Stimulated activated CD4-positive, alpha-beta T cell treated with anti-CD3 and anti-CD28 coated beads, Interleukin-2, amount 100 ng/mL, for 4 hours (primary cell): ENCODE results near the gene MTMR11.
"Not testable (repeated sequence)": the region's sequence is repeated elsewhere in the genome, so short reads cannot be mapped to it uniquely, and the experiment has no call there.

Experiments
- DNase-seq: peaks from one replicate; pipeline ENCODE4 v3.0.0-alpha.2; 2020; ENCODE audit warnings: low read depth

Gene MTMR11, protein sequence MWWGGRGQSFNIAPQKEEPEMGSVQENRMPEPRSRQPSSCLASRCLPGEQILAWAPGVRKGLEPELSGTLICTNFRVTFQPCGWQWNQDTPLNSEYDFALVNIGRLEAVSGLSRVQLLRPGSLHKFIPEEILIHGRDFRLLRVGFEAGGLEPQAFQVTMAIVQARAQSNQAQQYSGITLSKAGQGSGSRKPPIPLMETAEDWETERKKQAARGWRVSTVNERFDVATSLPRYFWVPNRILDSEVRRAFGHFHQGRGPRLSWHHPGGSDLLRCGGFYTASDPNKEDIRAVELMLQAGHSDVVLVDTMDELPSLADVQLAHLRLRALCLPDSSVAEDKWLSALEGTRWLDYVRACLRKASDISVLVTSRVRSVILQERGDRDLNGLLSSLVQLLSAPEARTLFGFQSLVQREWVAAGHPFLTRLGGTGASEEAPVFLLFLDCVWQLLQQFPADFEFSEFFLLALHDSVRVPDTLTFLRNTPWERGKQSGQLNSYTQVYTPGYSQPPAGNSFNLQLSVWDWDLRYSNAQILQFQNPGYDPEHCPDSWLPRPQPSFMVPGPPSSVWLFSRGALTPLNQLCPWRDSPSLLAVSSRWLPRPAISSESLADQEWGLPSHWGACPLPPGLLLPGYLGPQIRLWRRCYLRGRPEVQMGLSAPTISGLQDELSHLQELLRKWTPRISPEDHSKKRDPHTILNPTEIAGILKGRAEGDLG

GRCh38 chr1:149936170-149936991 is at the start of gene MTMR11:
TSS of gene MTMR11 (minus strand) at chr1:149936879. CDS start at chr1:149936647, 232 bp downstream.
- DNase-seq = no peak

GRCh38 chr1:149979972-149980540 is 43.4 kb upstream of the MTMR11 start:
- DNase-seq = no peak

GRCh38 chr1:149979245-149979971 is 42.7 kb upstream of the MTMR11 start:
- no peak for DNase-seq

- no peak for DNase-seq
Observed at GRCh38 chr1:149978547-149979023, 41.9 kb upstream of the MTMR11 start.

DNA sequence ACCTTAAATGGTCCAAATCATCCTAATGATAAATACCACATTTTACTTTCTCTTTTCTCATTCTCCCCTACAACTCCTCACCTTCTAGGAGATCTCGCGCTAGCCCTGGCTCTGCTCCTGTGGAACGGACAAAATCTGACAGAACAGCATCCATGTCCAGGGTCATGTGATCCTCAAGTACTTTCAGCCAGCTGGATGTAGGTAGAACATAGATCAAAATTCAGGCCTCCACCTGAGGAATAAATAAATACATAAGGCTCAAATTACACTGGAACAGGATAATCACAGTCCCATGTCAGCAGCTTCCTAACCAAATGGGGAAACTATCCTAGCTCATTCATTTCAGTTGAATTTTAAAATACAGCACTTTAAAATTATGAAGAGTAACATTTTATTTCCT is 40.7 kb upstream of the MTMR11 start:
- no peak for DNase-seq

DNA sequence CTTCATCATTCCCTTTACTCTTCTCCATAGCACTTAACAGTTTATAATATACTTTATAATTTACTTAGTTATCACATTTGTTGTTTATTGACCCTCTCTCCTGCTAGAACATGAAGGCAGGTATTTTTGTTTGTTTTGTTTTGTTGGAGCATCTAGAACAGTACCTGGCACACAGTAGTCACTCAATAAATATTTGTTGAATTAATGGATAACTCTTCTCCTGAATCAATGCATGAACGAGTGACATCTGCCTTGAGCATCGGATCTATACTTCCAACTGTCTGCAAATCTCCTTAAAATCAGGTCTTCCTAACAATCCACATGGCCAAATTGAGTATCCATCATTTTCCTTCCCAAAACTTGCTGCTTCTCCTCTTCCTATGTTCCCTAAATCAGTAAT is 35.9 kb upstream of the MTMR11 start:
- no peak for DNase-seq

DNA sequence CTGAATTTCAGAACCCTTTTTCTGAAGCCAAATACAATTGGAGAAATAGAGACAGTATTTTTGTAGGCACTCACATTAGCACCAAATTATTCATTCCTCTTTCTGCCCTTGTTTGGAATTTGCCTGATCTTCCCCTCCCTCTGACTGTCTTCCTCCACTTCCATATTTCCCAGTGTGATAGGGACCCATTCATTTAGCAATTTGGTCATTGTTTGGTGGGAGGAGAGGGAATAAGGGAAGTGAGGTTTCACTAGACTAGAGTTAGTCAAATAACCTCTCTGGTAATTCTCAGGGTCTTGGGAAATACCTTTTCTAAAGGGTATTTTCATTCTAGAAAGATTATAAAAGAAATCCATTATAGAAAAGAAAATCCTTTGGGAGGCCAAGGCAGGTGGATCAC is 31.0 kb upstream of the MTMR11 start:
- DNase-seq = no peak

GRCh38 chr1:149967041-149967440 is 30.4 kb upstream of the MTMR11 start:
- no peak for DNase-seq

GRCh38 chr1:149966405-149966804 is 29.7 kb upstream of the MTMR11 start:
- DNase-seq = no peak

DNA sequence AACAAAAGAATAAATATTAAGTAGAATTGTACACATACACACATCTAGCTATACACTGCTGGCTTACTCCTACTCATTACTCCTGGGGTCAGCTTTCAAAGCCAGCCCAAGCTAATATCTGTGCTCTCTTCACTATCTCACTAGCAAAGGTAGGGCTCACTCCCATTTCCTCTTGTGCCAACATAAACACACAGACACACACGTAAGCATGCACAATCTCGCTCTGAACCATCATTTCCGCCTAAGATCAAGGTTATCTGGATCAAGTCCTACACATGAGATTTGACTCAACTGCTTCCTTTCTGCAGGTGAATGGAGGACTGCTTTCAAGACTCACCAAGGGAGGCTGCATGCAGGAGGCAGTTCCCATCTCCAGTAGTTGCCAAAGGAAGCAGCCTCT is 28.8 kb upstream of the MTMR11 start:
- DNase-seq = no peak

GRCh38 chr1:149963358-149963757 is 26.7 kb upstream of the MTMR11 start:
- no peak for DNase-seq

- DNase-seq = no peak
Observed at GRCh38 chr1:149962736-149963135, 26.1 kb upstream of the MTMR11 start.

- peak; percentile 19 for DNase-seq
Observed at GRCh38 chr1:149962039-149962647, 25.5 kb upstream of the MTMR11 start.

- DNase-seq = not testable (repeated sequence)
Observed at GRCh38 chr1:149957548-149957947, 20.9 kb upstream of the MTMR11 start.

GRCh38 chr1:149949911-149950310 is 13.2 kb upstream of the MTMR11 start:
- no peak for DNase-seq

- no peak for DNase-seq
Observed at GRCh38 chr1:149945206-149945605, 8.5 kb upstream of the MTMR11 start.

DNA sequence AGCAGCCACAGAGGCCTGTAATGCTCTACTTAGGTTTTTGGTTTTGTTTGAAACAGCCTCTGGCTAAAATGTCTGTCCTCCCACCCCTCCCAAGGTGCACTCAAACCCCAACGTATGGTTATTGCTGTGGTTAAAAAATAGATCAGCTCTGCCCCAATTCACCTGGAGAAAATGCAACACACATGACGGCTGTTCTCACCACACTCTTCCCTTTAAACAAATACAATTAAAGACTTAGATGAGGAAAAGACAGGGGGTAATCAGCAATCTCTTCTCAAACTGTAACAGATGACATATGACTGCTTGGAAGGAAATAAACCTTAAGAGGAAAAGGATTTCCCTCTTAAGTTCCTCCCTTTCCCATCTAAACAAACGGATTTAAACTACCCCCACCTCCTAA is 6.2 kb upstream of the MTMR11 start:
- no peak for DNase-seq

DNA sequence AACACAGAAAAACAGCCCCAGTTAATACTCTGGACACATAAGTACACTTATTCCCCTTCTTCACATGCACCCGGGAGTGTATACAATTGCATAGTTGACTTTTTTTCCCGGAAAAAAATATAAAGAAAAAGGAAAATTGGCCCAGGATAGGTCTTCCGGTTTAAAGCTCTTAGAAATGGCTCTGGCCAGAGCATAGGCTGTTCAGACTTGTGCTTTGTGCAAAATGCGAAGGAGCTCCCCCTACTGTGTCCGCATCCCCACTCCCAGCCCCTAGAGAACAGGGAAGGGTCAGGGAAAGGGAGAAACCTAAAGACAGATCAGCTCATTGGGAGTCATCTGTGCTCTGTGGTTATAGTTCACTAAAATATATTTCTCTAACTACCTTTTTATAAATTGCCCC is 5.5 kb upstream of the MTMR11 start:
- no peak for DNase-seq

DNA sequence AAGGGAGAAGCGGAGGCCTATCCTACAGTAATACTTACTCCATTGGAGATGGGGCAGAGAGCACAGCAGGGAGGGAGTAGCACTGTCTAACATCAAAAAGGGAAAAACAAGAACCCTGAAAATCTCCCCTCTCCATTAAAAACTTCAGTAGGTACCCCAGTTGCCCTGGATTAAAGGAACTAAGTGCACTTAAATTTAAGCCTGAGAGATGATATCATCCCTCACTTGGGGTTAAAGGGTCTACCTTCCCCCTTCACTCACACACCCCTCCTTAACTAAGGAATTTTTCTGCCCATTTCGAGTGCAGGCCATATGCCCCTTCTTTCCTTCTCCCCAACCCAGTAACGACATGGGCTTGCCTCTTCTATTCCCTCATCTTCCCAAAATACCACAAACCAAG is 3.7 kb upstream of the MTMR11 start:
- no peak for DNase-seq

- not testable (repeated sequence) for DNase-seq
Observed at GRCh38 chr1:149938668-149939003, 2.0 kb upstream of the MTMR11 start.

DNA sequence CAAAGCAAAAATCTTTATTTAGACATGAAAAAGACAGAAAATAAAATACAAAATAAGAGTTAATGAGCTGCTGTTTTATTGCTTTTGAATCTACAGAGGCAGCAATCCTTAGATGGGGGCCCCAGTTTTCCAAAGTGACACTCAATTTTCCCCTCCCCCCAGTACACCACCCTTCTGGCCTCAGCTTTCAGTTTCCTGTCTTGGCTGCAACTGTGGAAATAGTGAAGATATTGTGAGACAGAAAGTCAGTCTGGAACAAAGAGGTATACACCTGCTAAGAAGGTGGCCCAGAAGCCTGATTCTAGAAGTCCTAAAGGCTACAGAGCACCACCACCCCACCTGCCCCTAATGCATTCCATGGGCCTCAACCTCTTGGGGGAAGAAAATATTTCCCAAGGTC is 1.1 kb upstream of the MTMR11 start:
- DNase-seq = no peak
